Astrocyte (in vitro differentiated cells and primary cell): ENCODE measurements around the gene CAMKMT. TPM values are rescaled to one million over a fixed set of nuclear protein-coding genes. Genes with fewer than 3 reads are reported as not detected.

Experiments
- DNase-seq: peaks from one replicate; pipeline ENCODE4 v3.0.0-alpha.2; 2010; ENCODE audit warnings: low read depth
- FAIRE-seq: peaks from 2 replicates; lab custom pipeline; 2011; peaks lifted over from hg19 to GRCh38; lab: Jason Lieb, UNC
- H2AFZ ChIP-seq: 2 replicates; pipeline ENCODE4 v1.6.0; 2012; ENCODE audit warnings: low read depth, low read length, inconsistent platforms
- H3K27ac ChIP-seq: 2 replicates; pipeline ENCODE4 v1.5.1; 2011; ENCODE audit warnings: low read depth, low read length, inconsistent platforms
- H3K27me3 ChIP-seq: 2 replicates; pipeline ENCODE4 v1.6.0; 2011; ENCODE audit warnings: low read length, inconsistent platforms; ENCODE audit not compliant: insufficient read depth
- H3K36me3 ChIP-seq: 2 replicates; pipeline ENCODE4 v1.5.1; 2011; ENCODE audit warnings: low read length, inconsistent platforms; ENCODE audit not compliant: insufficient read depth
- H3K4me1 ChIP-seq: 2 replicates; pipeline ENCODE4 v1.5.1; 2011; ENCODE audit warnings: low read length, inconsistent platforms; ENCODE audit not compliant: insufficient read depth
- H3K4me2 ChIP-seq: 2 replicates; pipeline ENCODE4 v1.6.0; 2012; ENCODE audit warnings: low read length, inconsistent platforms
- H3K4me3 ChIP-seq: 2 replicates; pipeline ENCODE4 v1.5.1; 2011; ENCODE audit warnings: low read depth, mild to moderate bottlenecking, low read length, inconsistent platforms; ENCODE audit not compliant: insufficient read depth
- H3K79me2 ChIP-seq: 2 replicates; pipeline ENCODE4 v1.6.0; 2012; ENCODE audit warnings: mild to moderate bottlenecking, low read length, inconsistent platforms; ENCODE audit not compliant: insufficient read depth
- H3K9ac ChIP-seq: 2 replicates; pipeline ENCODE4 v1.6.0; 2012; ENCODE audit warnings: mild to moderate bottlenecking, low read length, inconsistent platforms
- H3K9me3 ChIP-seq: 2 replicates; pipeline ENCODE4 v1.5.1; 2012; ENCODE audit warnings: low read depth, mild to moderate bottlenecking, low read length, inconsistent platforms; ENCODE audit not compliant: insufficient read depth
- H4K20me1 ChIP-seq: 2 replicates; pipeline ENCODE4 v1.6.0; 2012; ENCODE audit warnings: low read length, inconsistent platforms; ENCODE audit not compliant: insufficient read depth
- H3K27ac Mint-ChIP-seq: one replicate; pipeline ENCODE4 v1.8.0; 2021; ENCODE audit warnings: mild to moderate bottlenecking, mixed read lengths; ENCODE audit not compliant: unreplicated experiment
- H3K27me3 Mint-ChIP-seq: one replicate; pipeline ENCODE4 v1.8.0; 2021; ENCODE audit warnings: low read depth, mixed read lengths; ENCODE audit not compliant: unreplicated experiment
- H3K36me3 Mint-ChIP-seq: one replicate; pipeline ENCODE4 v1.8.0; 2021; ENCODE audit warnings: low read depth, mixed read lengths; ENCODE audit not compliant: unreplicated experiment
- H3K4me1 Mint-ChIP-seq: one replicate; pipeline ENCODE4 v1.8.0; 2021; ENCODE audit warnings: low read depth, mixed read lengths; ENCODE audit not compliant: unreplicated experiment
- H3K4me3 Mint-ChIP-seq: one replicate; pipeline ENCODE4 v1.8.0; 2021; ENCODE audit warnings: mild to moderate bottlenecking, moderate library complexity, mixed read lengths; ENCODE audit not compliant: unreplicated experiment
- H3K9me3 Mint-ChIP-seq: one replicate; pipeline ENCODE4 v1.8.0; 2021; ENCODE audit warnings: mild to moderate bottlenecking, mixed read lengths; ENCODE audit not compliant: unreplicated experiment
- CTCF ChIP-seq: IDR thresholded peaks from 2 replicates; pipeline ENCODE4 v1.5.1; 2011; ENCODE audit warnings: low read depth, mild to moderate bottlenecking, inconsistent platforms, low read length, moderate library complexity; ENCODE audit not compliant: insufficient read depth
- EZH2 ChIP-seq: IDR thresholded peaks from 2 replicates; pipeline ENCODE4 v1.6.1; 2012; ENCODE audit warnings: mild to moderate bottlenecking, low read length, inconsistent platforms; ENCODE audit not compliant: insufficient read depth
- total RNA-seq: library from RNA; stranded (reverse); gene quantifications from 2 replicates; pipeline ENCODE4 v1.2.1, GENCODE V29; 2021

Gene CAMKMT
- total RNA-seq, 1 donor from 2014 or later = 9.3 TPM

GRCh38 chr2:44462934-44463849 lies 101.4 kb downstream of the CAMKMT start:
- DNase-seq (no peak), FAIRE-seq (no peak)
- Histone ChIP-seq H3K79me2 (no peaks in the 10 kb centered on the region), H3K27me3 (no peaks in the 10 kb centered on the region), H2AFZ (no peak overlapping the region), H3K9me3 (peaks cover 4% of the 10 kb centered on the region), H3K4me2 (no peak overlapping the region), H3K4me1 (no peaks in the 10 kb centered on the region), H3K36me3 (no peaks in the 10 kb centered on the region), H3K4me3 (no peak overlapping the region), H3K27ac (no peak overlapping the region), H3K9ac (no peak overlapping the region), H4K20me1 (no peaks in the 10 kb centered on the region)
- Mint-ChIP-seq H3K36me3 (no peaks in the 10 kb centered on the region), H3K4me1 (peaks cover 9% of the 10 kb centered on the region), H3K27me3 (no peaks in the 10 kb centered on the region), H3K9me3 (peaks cover 8% of the 10 kb centered on the region), H3K4me3 (no peak overlapping the region), H3K27ac (peak overlapping the region; percentile 60)
- TF ChIP-seq EZH2 (no peak), CTCF (no peak)

- no peak overlapping the region for H2AFZ ChIP-seq
- H3K9ac ChIP-seq = no peak overlapping the region
- H3K4me2 ChIP-seq = no peak overlapping the region
- Mint-ChIP-seq H3K9me3 (peaks cover 8% of the 10 kb centered on the region), H3K27me3 (no peaks in the 10 kb centered on the region), H3K27ac (no peak overlapping the region), H3K4me1 (peaks cover 9% of the 10 kb centered on the region), H3K4me3 (no peak overlapping the region), H3K36me3 (no peaks in the 10 kb centered on the region)
- no peak overlapping the region for H3K27ac ChIP-seq
- TF ChIP-seq CTCF (no peak), EZH2 (no peak)
- no peaks in the 10 kb centered on the region for H3K36me3 ChIP-seq
- FAIRE-seq = no peak
- no peaks in the 10 kb centered on the region for H4K20me1 ChIP-seq
- H3K27me3 ChIP-seq = no peaks in the 10 kb centered on the region
- no peak overlapping the region for H3K4me3 ChIP-seq
- no peak for DNase-seq
- peaks cover 4% of the 10 kb centered on the region for H3K9me3 ChIP-seq
- no peaks in the 10 kb centered on the region for H3K4me1 ChIP-seq
- no peaks in the 10 kb centered on the region for H3K79me2 ChIP-seq
Measured at GRCh38 chr2:44464437-44464836, 102.7 kb downstream of the CAMKMT start.

- Mint-ChIP-seq H3K36me3 (no peaks in the 10 kb centered on the region), H3K4me3 (no peak overlapping the region), H3K27ac (no peak overlapping the region), H3K27me3 (no peaks in the 10 kb centered on the region), H3K9me3 (peaks cover 3% of the 10 kb centered on the region), H3K4me1 (no peaks in the 10 kb centered on the region)
- H3K4me1 ChIP-seq = no peaks in the 10 kb centered on the region
- no peak for FAIRE-seq
- no peaks in the 10 kb centered on the region for H3K36me3 ChIP-seq
- DNase-seq = no peak
- no peaks in the 10 kb centered on the region for H3K27me3 ChIP-seq
- no peak for TF ChIP-seq CTCF
- TF ChIP-seq EZH2 = no peak
- no peak overlapping the region for H3K4me2 ChIP-seq
- H2AFZ ChIP-seq = no peak overlapping the region
- H3K9ac ChIP-seq = no peak overlapping the region
- H3K4me3 ChIP-seq = no peak overlapping the region
- peaks cover 4% of the 10 kb centered on the region for H3K9me3 ChIP-seq
- no peaks in the 10 kb centered on the region for H4K20me1 ChIP-seq
- H3K79me2 ChIP-seq = no peaks in the 10 kb centered on the region
- no peak overlapping the region for H3K27ac ChIP-seq
Measured at GRCh38 chr2:44470151-44470550, 108.4 kb downstream of the CAMKMT start.
